Measurements from ENCODE around the gene SMPD1. TPM values are rescaled to one million over a fixed set of nuclear protein-coding genes. Genes with fewer than 3 reads are reported as not detected.

SMPD1 gene
- total RNA-seq, 4 donors from 2014 or later: 27.7 to 67.0 (median 43.2) TPM

GRCh38 chr11:6404342-6405051, 14.2 kb downstream of the SMPD1 start:
- DNase-seq: no peak
- no peaks in the 10 kb centered on the region for H3K36me3 ChIP-seq
- H3K27me3 ChIP-seq: no peaks in the 10 kb centered on the region
- H3K4me3 ChIP-seq: no peak overlapping the region
- no peak for TF ChIP-seq POLR2AphosphoS5 (IDR thresholded peaks at IDR 0.05)
- no peak for TF ChIP-seq CTCF (IDR thresholded peaks at IDR 0.05)
- TF ChIP-seq POLR2A (IDR thresholded peaks at IDR 0.05): no peak
- TF ChIP-seq EP300 (IDR thresholded peaks at IDR 0.05; ENCODE audit: low read depth): no peak
- intact Hi-C loops (cut with DNase I; ENCODE audit: low total_unique reads): no loop called here
- H3K4me1 ChIP-seq: peaks cover 0 to 15% (median 5%) of the 10 kb centered on the region in 4 donors
- WGBS, 2 donors (ENCODE audit: low coverage in 1 of 2): 80% methylated on average over 16 of the region's 16 CpGs; no CpG with 5 or more reads in 1 of the 2 donors
- in situ Hi-C loops (cut with MboI; ENCODE audit: low pct_ligation_motif_present in 1 of 4, low pct_unique_long_range_greater_than_20kb in 1 of 4, low sequenced_read_pairs in 3 of 4): no loop called here
- H3K9me3 ChIP-seq: no peaks in the 10 kb centered on the region
- peak overlapping the region in 1 of 4 donors; percentile 11 for H3K27ac ChIP-seq

- Histone ChIP-seq H3K36me3 (no peaks in the 10 kb centered on the region), H3K4me1 (peaks cover 0 to 15% (median 5%) of the 10 kb centered on the region in 4 donors), H3K9me3 (no peaks in the 10 kb centered on the region), H3K4me3 (no peak overlapping the region), H3K27me3 (no peaks in the 10 kb centered on the region), H3K27ac (peak overlapping the region in 1 of 4 donors; percentile 11)
- intact Hi-C loops (cut with DNase I; ENCODE audit: low total_unique reads): no loop called here
- in situ Hi-C loops (cut with MboI; ENCODE audit: low pct_ligation_motif_present in 1 of 4, low pct_unique_long_range_greater_than_20kb in 1 of 4, low sequenced_read_pairs in 3 of 4): no loop called here
- no peak for TF ChIP-seq POLR2AphosphoS5 (IDR thresholded peaks at IDR 0.05)
- no peak for TF ChIP-seq EP300 (IDR thresholded peaks at IDR 0.05; ENCODE audit: low read depth)
- TF ChIP-seq CTCF (IDR thresholded peaks at IDR 0.05): no peak
- TF ChIP-seq POLR2A (IDR thresholded peaks at IDR 0.05): no peak
- no peak for DNase-seq
- WGBS, 2 donors (ENCODE audit: low coverage in 1 of 2): 85% methylated on average over 10 of the region's 13 CpGs; no CpG with 5 or more reads in 1 of the 2 donors
Observed at GRCh38 chr11:6405052-6405667, 14.9 kb downstream of the SMPD1 start.

GRCh38 chr11:6405846-6406245, 15.6 kb downstream of the SMPD1 start:
- Histone ChIP-seq H3K9me3 (no peaks in the 10 kb centered on the region), H3K27me3 (no peaks in the 10 kb centered on the region), H3K4me3 (no peak overlapping the region), H3K4me1 (peaks cover 0 to 15% (median 5%) of the 10 kb centered on the region in 4 donors), H3K27ac (no peak overlapping the region), H3K36me3 (no peaks in the 10 kb centered on the region)
- no peak for TF ChIP-seq CTCF (IDR thresholded peaks at IDR 0.05)
- no peak for TF ChIP-seq POLR2AphosphoS5 (IDR thresholded peaks at IDR 0.05)
- no peak for TF ChIP-seq POLR2A (IDR thresholded peaks at IDR 0.05)
- TF ChIP-seq EP300 (IDR thresholded peaks at IDR 0.05; ENCODE audit: low read depth): no peak
- in situ Hi-C loops (cut with MboI; ENCODE audit: low pct_ligation_motif_present in 1 of 4, low pct_unique_long_range_greater_than_20kb in 1 of 4, low sequenced_read_pairs in 3 of 4): no loop called here
- intact Hi-C loops (cut with DNase I; ENCODE audit: low total_unique reads): no loop called here
- WGBS, 2 donors (ENCODE audit: low coverage in 1 of 2): 94 to 95% methylated on average over 6 of the region's 6 CpGs
- DNase-seq: no peak

- Histone ChIP-seq H3K9me3 (no peaks in the 10 kb centered on the region), H3K27ac (no peak overlapping the region), H3K36me3 (no peaks in the 10 kb centered on the region), H3K4me1 (peaks cover 0 to 15% (median 5%) of the 10 kb centered on the region in 4 donors), H3K4me3 (no peak overlapping the region), H3K27me3 (no peaks in the 10 kb centered on the region)
- TF ChIP-seq POLR2AphosphoS5 (IDR thresholded peaks at IDR 0.05): no peak
- no peak for TF ChIP-seq EP300 (IDR thresholded peaks at IDR 0.05; ENCODE audit: low read depth)
- TF ChIP-seq CTCF (IDR thresholded peaks at IDR 0.05): no peak
- TF ChIP-seq POLR2A (IDR thresholded peaks at IDR 0.05): no peak
- WGBS, 2 donors (ENCODE audit: low coverage in 1 of 2): 35 to 72% methylated on average over 2 of the region's 2 CpGs
- no peak for DNase-seq
- intact Hi-C loops (cut with DNase I; ENCODE audit: low total_unique reads): no loop called here
- in situ Hi-C loops (cut with MboI; ENCODE audit: low pct_ligation_motif_present in 1 of 4, low pct_unique_long_range_greater_than_20kb in 1 of 4, low sequenced_read_pairs in 3 of 4): no loop called here
Observed at GRCh38 chr11:6406370-6406769, 16.1 kb downstream of the SMPD1 start.

All from transverse colon (tissue), 4 donors.